ACC112 (cell line): Measurements from ENCODE around the gene TTK.

Source experiments
- H2AFZ ChIP-seq: fragments of 200-600 bp; sonication (generic); one replicate; pipeline ENCODE4 v1.6.0; 2017; ENCODE audit warnings: antibody characterized with exemption, low read length; ENCODE audit not compliant: unreplicated experiment
- H3K27ac ChIP-seq: fragments of 200-600 bp; sonication (generic); 2 replicates; pipeline ENCODE4 v1.5.1; 2014; ENCODE audit warnings: low read depth, mild to moderate bottlenecking, antibody characterized with exemption, low read length, moderate library complexity
- H3K27me3 ChIP-seq: fragments of 200-600 bp; sonication (generic); 2 replicates; pipeline ENCODE4 v1.6.1; 2014; ENCODE audit warnings: mild to moderate bottlenecking, antibody characterized with exemption, low read length, moderate library complexity, mixed read lengths; ENCODE audit not compliant: insufficient read depth
- H3K36me3 ChIP-seq: fragments of 200-600 bp; sonication (generic); 2 replicates; pipeline ENCODE4 v1.6.1; 2016; ENCODE audit warnings: mild to moderate bottlenecking, antibody characterized with exemption, low read length, moderate library complexity, mixed read lengths; ENCODE audit not compliant: insufficient read depth
- H3K4me1 ChIP-seq: fragments of 200-600 bp; sonication (generic); one replicate; pipeline ENCODE4 v1.6.1; 2016; ENCODE audit warnings: low read length, mixed read lengths; ENCODE audit not compliant: insufficient read depth, unreplicated experiment, control insufficient read depth
- H3K4me3 ChIP-seq: fragments of 200-600 bp; sonication (generic); 2 replicates; pipeline ENCODE4 v1.5.1; 2014; ENCODE audit warnings: mild to moderate bottlenecking, low read depth, low read length
- H3K79me2 ChIP-seq: fragments of 200-600 bp; sonication (generic); one replicate; pipeline ENCODE4 v1.6.0; 2016; ENCODE audit warnings: low read length; ENCODE audit not compliant: control insufficient read depth, unreplicated experiment, insufficient read depth

The TTK gene

GRCh38 chr6:79993012-79993910 is 11.2 kb upstream of the TTK start:
- no peaks in the 10 kb centered on the region for H3K36me3 ChIP-seq
- H3K27ac ChIP-seq = no peak overlapping the region
- no peak overlapping the region for H3K4me3 ChIP-seq
- no peak overlapping the region for H2AFZ ChIP-seq
- H3K27me3 ChIP-seq = no peaks in the 10 kb centered on the region
- H3K79me2 ChIP-seq = no peaks in the 10 kb centered on the region
- H3K4me1 ChIP-seq = no peaks in the 10 kb centered on the region

- H3K79me2 ChIP-seq = no peaks in the 10 kb centered on the region
- no peaks in the 10 kb centered on the region for H3K36me3 ChIP-seq
- no peak overlapping the region for H3K27ac ChIP-seq
- H2AFZ ChIP-seq = no peak overlapping the region
- no peak overlapping the region for H3K4me3 ChIP-seq
- H3K27me3 ChIP-seq = 0 out of 2 replicates have a peak, but pooled peaks cover 4% of the 10 kb centered on the region
- no peaks in the 10 kb centered on the region for H3K4me1 ChIP-seq
Observed at GRCh38 chr6:79993911-79994309, 10.5 kb upstream of the TTK start.

- no peaks in the 10 kb centered on the region for H3K79me2 ChIP-seq
- no peaks in the 10 kb centered on the region for H3K4me1 ChIP-seq
- peaks cover 5% of the 10 kb centered on the region; the same call in 1 of the 2 replicates for H3K27me3 ChIP-seq
- H3K27ac ChIP-seq = no peak overlapping the region
- H2AFZ ChIP-seq = no peak overlapping the region
- no peaks in the 10 kb centered on the region for H3K36me3 ChIP-seq
- no peak overlapping the region for H3K4me3 ChIP-seq
Observed at GRCh38 chr6:79997728-79998127, 6.7 kb upstream of the TTK start.

- Histone ChIP-seq H3K27me3 (peaks cover 5% of the 10 kb centered on the region; the same call in 1 of the 2 replicates), H2AFZ (no peak overlapping the region), H3K4me3 (no peak overlapping the region), H3K27ac (no peak overlapping the region), H3K4me1 (peaks cover 18% of the 10 kb centered on the region), H3K79me2 (peaks cover 18% of the 10 kb centered on the region), H3K36me3 (no peaks in the 10 kb centered on the region)
Observed at GRCh38 chr6:80001337-80001736, 3.1 kb upstream of the TTK start.

GRCh38 chr6:80003826-80004172 is 650 bp upstream of the TTK start:
- Histone ChIP-seq H3K36me3 (peaks cover 5% of the 10 kb centered on the region; the same call in 1 of the 2 replicates), H2AFZ (peak overlapping the region; percentile 93), H3K27ac (peak overlapping the region; percentile 81), H3K79me2 (peaks cover 30% of the 10 kb centered on the region), H3K4me3 (peak overlapping the region; percentile 86), H3K27me3 (peaks cover 2% of the 10 kb centered on the region; the same call in 1 of the 2 replicates), H3K4me1 (peaks cover 21% of the 10 kb centered on the region)

GRCh38 chr6:80005406-80005805 is 957 bp downstream of the TTK start:
- no peak overlapping the region for H3K27ac ChIP-seq

GRCh38 chr6:80006541-80006940 is 2.1 kb downstream of the TTK start:
- Histone ChIP-seq H3K36me3 (peaks cover 15% of the 10 kb centered on the region), H3K4me1 (peaks cover 21% of the 10 kb centered on the region), H3K79me2 (peaks cover 30% of the 10 kb centered on the region), H3K27ac (no peak overlapping the region), H3K27me3 (no peaks in the 10 kb centered on the region), H2AFZ (no peak overlapping the region), H3K4me3 (no peak overlapping the region; the same call in 1 of the 2 replicates)

More at GRCh38 chr6:80005406-80005805, 957 bp downstream of the TTK start:
- H3K36me3 ChIP-seq = peaks cover 8% of the 10 kb centered on the region
- peak overlapping the region; percentile 50 for H2AFZ ChIP-seq
- no peaks in the 10 kb centered on the region for H3K27me3 ChIP-seq
- peaks cover 30% of the 10 kb centered on the region for H3K79me2 ChIP-seq
- peak overlapping the region; percentile 86 for H3K4me3 ChIP-seq
- H3K4me1 ChIP-seq = peaks cover 21% of the 10 kb centered on the region

GRCh38 chr6:80009531-80009930 is 5.1 kb downstream of the TTK start:
- Histone ChIP-seq H3K4me1 (peaks cover 14% of the 10 kb centered on the region), H3K79me2 (peaks cover 30% of the 10 kb centered on the region), H3K27me3 (no peaks in the 10 kb centered on the region), H3K27ac (no peak overlapping the region), H3K4me3 (no peak overlapping the region), H2AFZ (no peak overlapping the region), H3K36me3 (peaks cover 24% of the 10 kb centered on the region)

GRCh38 chr6:80010288-80010687 is 5.8 kb downstream of the TTK start:
- H2AFZ ChIP-seq = no peak overlapping the region
- H3K4me3 ChIP-seq = no peak overlapping the region
- H3K36me3 ChIP-seq = peaks cover 24% of the 10 kb centered on the region
- H3K27ac ChIP-seq = no peak overlapping the region
- peaks cover 14% of the 10 kb centered on the region for H3K4me1 ChIP-seq
- peaks cover 23% of the 10 kb centered on the region for H3K79me2 ChIP-seq
- H3K27me3 ChIP-seq = no peaks in the 10 kb centered on the region

- H2AFZ ChIP-seq = no peak overlapping the region
- H3K36me3 ChIP-seq = peaks cover 12% of the 10 kb centered on the region
Observed at GRCh38 chr6:80015839-80016435, 11.5 kb downstream of the TTK start.

More at GRCh38 chr6:80015839-80016435, 11.5 kb downstream of the TTK start:
- Histone ChIP-seq H3K27ac (no peak overlapping the region), H3K27me3 (no peaks in the 10 kb centered on the region), H3K4me1 (no peaks in the 10 kb centered on the region), H3K4me3 (no peak overlapping the region), H3K79me2 (no peaks in the 10 kb centered on the region)
